Stimulated activated CD8-positive, alpha-beta memory T cell treated with anti-CD3 and anti-CD28 coated beads, Interleukin-4, amount 100 ng/mL, for 48 hours (primary cell): ENCODE data around the gene PTPN21.

Source experiments
- DNase-seq: peaks from one replicate; pipeline ENCODE4 v3.0.0-alpha.2; 2020

The PTPN21 gene

GRCh38 chr14:88463318-88463717 lies 91.5 kb downstream of the PTPN21 start:
- no peak for DNase-seq

GRCh38 chr14:88454886-88455285 lies 99.9 kb downstream of the PTPN21 start:
- no peak for DNase-seq

DNA sequence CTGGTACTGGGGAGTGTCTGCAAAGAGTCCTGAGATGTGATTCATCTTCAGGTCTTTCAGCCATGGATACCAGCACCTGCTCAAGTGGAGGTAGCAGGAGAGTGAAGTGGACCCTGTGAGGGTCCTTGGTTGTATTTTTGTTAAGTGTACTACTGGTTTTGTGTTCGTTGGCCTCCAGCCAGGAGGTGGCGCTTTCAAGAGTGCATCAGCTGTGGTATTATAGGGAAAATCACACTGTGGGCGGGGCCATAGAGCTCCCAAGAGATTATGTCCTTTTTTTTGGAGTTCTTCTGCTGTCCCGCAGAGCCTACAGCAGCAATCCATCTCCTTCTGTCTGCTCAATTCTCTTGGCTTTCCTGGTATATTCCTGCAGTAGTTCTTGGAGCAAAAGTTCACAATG lies 102.6 kb downstream of the PTPN21 start:
- peak; percentile 28 for DNase-seq

DNA sequence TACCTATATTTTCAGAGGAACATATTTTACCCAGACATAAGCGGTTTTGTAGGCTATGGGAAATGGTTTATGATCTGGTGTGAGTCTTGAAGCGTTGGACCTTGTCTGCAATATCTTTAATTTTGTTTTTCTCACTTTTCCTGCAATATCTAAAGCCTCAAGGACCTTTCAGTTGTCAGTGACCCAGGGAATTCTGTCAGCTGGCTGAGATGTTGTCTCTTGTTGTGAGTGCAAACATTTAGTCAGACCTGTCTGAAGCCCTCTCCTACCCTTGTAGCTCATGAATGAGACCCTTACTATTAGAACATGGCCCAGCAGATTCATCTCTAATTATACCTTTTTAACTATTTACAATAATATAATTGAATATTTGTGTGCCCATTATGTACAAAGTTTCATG lies 115.7 kb downstream of the PTPN21 start:
- no peak for DNase-seq

DNA sequence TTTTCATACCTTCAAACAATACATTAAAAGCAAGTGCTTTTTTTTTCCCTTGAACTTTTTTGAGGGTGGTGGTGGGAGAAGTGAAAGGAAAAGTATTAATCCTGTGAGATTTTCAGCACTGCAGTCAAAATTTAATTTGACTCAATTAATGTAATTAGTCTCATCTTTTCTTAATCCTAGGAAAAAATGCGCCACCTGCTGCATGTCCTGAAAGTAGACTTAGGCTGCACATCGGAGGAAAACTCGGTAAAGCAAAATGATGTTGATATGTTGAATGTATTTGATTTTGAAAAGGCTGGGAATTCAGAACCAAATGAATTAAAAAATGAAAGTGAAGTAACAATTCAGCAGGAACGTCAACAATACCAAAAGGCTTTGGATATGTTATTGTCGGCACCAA lies 117.1 kb downstream of the PTPN21 start:
- DNase-seq, result no peak

- no peak for DNase-seq
These were observed 123.8 kb downstream of the PTPN21 start for GRCh38 chr14:88430976-88431375.

- no peak for DNase-seq
These were observed 128.5 kb downstream of the PTPN21 start for GRCh38 chr14:88426271-88426670.

DNA sequence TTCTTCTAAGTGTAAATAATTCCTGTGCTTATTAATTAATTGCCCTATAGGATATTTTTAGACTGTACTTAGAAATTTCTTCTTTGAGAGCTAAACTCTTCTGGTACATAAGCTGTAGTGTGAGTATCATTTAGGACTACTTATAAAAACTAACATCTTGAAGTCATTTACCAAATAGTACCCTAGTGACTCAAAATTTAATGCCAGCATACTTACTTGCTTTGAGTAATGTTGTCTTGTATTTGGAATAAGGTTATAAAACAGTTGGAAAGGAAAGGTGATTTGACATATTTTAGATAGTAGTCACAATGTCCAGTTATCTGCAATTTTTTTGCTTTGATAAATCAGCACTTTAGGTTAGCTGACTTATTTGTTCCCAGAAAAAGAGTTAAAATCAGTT lies 130.2 kb downstream of the PTPN21 start:
- DNase-seq, result no peak

- DNase-seq, result no peak
These were observed 131.7 kb downstream of the PTPN21 start for GRCh38 chr14:88422919-88423650.

DNA sequence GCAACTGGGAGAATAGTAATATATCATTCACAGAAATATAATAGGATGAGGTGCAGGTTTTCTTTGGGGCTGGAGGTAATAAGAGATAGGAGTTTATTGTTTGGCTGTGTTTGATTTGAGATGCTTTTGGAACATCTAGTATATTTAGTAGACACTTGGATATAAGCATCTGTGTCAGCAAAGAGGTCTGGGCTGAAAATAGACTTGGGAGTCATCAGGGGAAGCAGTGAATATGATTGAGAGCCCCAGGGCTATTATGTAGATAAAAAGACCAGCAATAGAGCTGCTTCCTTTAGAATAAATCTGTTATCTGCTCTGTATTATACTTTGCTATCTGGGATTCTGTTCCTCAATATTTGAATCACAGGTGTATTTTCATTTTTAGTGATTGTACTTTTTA lies 132.8 kb downstream of the PTPN21 start:
- DNase-seq, result no peak

GRCh38 chr14:88421286-88421685 lies 133.5 kb downstream of the PTPN21 start:
- no peak for DNase-seq

- no peak for DNase-seq
These were observed 134.6 kb downstream of the PTPN21 start for GRCh38 chr14:88420187-88420586.

GRCh38 chr14:88417594-88417993 lies 137.2 kb downstream of the PTPN21 start:
- no peak for DNase-seq
